KMS-11 (cell line): Measurements from ENCODE around the gene SMCHD1.
A peak's percentile ranks its signal among the peaks of the same experiment; 100 is the strongest.

Experiments
- H2AFZ ChIP-seq: fragments of 200-600 bp; sonication (generic); 2 replicates; pipeline ENCODE4 v1.6.1; 2016; ENCODE audit warnings: antibody characterized with exemption, mixed run types, low read depth
- H3K27ac ChIP-seq: fragments of 200-600 bp; sonication (generic); 2 replicates; pipeline ENCODE4 v1.6.1; 2016; ENCODE audit warnings: mild to moderate bottlenecking, mixed run types
- H3K27me3 ChIP-seq: fragments of 200-600 bp; sonication (generic); 2 replicates; pipeline ENCODE4 v1.6.1; 2017; ENCODE audit warnings: mild to moderate bottlenecking, low read depth, mixed run types, moderate library complexity; ENCODE audit not compliant: insufficient read depth
- H3K36me3 ChIP-seq: fragments of 200-600 bp; sonication (generic); 2 replicates; pipeline ENCODE4 v1.6.1; 2017; ENCODE audit warnings: mild to moderate bottlenecking, mixed run types; ENCODE audit not compliant: insufficient read depth
- H3K4me1 ChIP-seq: fragments of 200-600 bp; sonication (generic); 2 replicates; pipeline ENCODE4 v1.6.1; 2016; ENCODE audit warnings: mild to moderate bottlenecking, low read depth, mixed run types; ENCODE audit not compliant: poor library complexity, severe bottlenecking
- H3K4me2 ChIP-seq: fragments of 200-600 bp; sonication (generic); 2 replicates; pipeline ENCODE4 v1.7.0; 2016; ENCODE audit warnings: mild to moderate bottlenecking, mixed run types
- H3K4me3 ChIP-seq: fragments of 200-600 bp; sonication (generic); IDR thresholded peaks from 2 replicates; pipeline ENCODE4 v1.6.1; 2017; ENCODE audit warnings: low read depth, low read length, mixed read lengths; ENCODE audit not compliant: insufficient read depth
- H3K79me2 ChIP-seq: fragments of 200-600 bp; sonication (generic); 2 replicates; pipeline ENCODE4 v1.6.1; 2016; ENCODE audit warnings: low read depth, mixed run types; ENCODE audit not compliant: insufficient read depth
- H3K9ac ChIP-seq: fragments of 200-600 bp; sonication (generic); 2 replicates; pipeline ENCODE4 v1.6.1; 2016; ENCODE audit warnings: mild to moderate bottlenecking, mixed run types
- H4K20me1 ChIP-seq: fragments of 200-600 bp; sonication (generic); 2 replicates; pipeline ENCODE4 v1.6.1; 2016; ENCODE audit warnings: mild to moderate bottlenecking, mixed run types; ENCODE audit not compliant: insufficient read depth
- TF ChIP-seq, protein P1 (sequence below): fragments of 200-600 bp; sonication (generic); conservative IDR thresholded peaks from 2 replicates; pipeline ENCODE4 v1.6.1; 2017; ENCODE audit warnings: low read depth, mild to moderate bottlenecking, antibody characterized with exemption, low read length, moderate library complexity, mixed read lengths

SMCHD1 gene

DNA sequence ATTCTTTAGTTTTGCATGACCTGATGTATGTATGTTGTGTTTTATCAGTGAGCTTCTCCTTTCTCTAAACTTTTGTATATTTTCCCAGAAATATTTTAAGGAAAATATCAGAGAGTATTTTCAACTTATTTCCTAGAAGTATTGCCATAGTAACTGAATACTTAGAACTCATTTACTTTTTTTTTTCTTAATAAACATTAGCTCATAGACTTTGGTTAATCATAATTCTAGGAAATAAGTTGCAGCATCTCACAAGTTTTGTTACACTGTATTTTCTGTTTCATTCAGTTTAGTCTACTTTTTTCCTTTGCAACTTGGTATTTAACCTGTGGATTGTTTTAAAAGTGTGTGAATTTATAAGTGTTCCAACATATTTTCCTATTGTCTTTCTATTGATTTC is 27.5 kb downstream of the SMCHD1 start:
- no peak overlapping the region for H2AFZ ChIP-seq
- H3K4me2 ChIP-seq = no peak overlapping the region
- no peak overlapping the region for H3K9ac ChIP-seq
- H3K27me3 ChIP-seq = no peaks in the 10 kb centered on the region
- H3K4me3 ChIP-seq = no peak overlapping the region
- H3K79me2 ChIP-seq = peaks cover 56% of the 10 kb centered on the region; the same call in 1 of the 2 replicates
- TF ChIP-seq, protein P1, sequence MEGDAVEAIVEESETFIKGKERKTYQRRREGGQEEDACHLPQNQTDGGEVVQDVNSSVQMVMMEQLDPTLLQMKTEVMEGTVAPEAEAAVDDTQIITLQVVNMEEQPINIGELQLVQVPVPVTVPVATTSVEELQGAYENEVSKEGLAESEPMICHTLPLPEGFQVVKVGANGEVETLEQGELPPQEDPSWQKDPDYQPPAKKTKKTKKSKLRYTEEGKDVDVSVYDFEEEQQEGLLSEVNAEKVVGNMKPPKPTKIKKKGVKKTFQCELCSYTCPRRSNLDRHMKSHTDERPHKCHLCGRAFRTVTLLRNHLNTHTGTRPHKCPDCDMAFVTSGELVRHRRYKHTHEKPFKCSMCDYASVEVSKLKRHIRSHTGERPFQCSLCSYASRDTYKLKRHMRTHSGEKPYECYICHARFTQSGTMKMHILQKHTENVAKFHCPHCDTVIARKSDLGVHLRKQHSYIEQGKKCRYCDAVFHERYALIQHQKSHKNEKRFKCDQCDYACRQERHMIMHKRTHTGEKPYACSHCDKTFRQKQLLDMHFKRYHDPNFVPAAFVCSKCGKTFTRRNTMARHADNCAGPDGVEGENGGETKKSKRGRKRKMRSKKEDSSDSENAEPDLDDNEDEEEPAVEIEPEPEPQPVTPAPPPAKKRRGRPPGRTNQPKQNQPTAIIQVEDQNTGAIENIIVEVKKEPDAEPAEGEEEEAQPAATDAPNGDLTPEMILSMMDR = no peak
- peaks cover 23% of the 10 kb centered on the region for H3K4me1 ChIP-seq
- no peak overlapping the region for H3K27ac ChIP-seq
- no peaks in the 10 kb centered on the region; the same call in 1 of the 2 replicates for H4K20me1 ChIP-seq
- H3K36me3 ChIP-seq = no peaks in the 10 kb centered on the region

DNA sequence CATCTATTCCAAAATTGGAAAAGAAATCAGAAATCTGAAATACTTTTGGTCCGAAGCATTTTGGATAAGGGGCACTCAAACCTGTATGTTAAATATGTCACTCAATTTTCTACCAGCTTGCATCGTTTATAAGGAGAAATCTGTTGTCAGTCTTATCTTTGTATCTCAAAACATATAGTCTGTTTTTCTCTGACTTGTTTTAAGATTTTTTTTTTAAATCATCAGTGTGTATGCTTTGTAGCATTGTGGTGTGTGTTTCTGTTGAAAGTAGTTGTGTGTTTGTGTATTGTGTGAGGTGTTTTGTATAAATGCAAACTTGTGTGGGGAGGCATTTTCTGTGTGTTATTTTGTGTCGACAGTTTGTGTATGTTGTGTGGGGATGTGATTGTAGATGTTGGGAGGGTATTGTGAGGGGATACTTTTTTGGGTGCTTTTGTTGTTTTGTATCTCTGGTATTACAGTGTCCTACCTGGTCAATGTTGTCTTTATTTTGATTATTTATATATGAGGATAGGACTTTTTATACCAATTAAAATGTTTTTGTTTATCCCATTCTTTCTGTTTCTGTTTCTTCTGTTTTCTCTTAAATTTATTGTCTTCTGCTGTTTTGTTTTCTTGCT is 30.9 kb downstream of the SMCHD1 start:
- peaks cover 6% of the 10 kb centered on the region; the same call in 1 of the 2 replicates for H3K36me3 ChIP-seq
- H3K27me3 ChIP-seq = no peaks in the 10 kb centered on the region
- no peaks in the 10 kb centered on the region; the same call in 1 of the 2 replicates for H4K20me1 ChIP-seq
- H3K4me3 ChIP-seq = no peak overlapping the region
- H3K4me2 ChIP-seq = peak overlapping the region; percentile 19; the same call in 1 of the 2 replicates
- peaks cover 22% of the 10 kb centered on the region for H3K4me1 ChIP-seq
- H3K27ac ChIP-seq = no peak overlapping the region; the same call in 1 of the 2 replicates
- no peak overlapping the region for H3K9ac ChIP-seq
- H2AFZ ChIP-seq = no peak overlapping the region
- TF ChIP-seq, protein P1 = no peak
- peaks cover 60% of the 10 kb centered on the region; the same call in 1 of the 2 replicates for H3K79me2 ChIP-seq

DNA sequence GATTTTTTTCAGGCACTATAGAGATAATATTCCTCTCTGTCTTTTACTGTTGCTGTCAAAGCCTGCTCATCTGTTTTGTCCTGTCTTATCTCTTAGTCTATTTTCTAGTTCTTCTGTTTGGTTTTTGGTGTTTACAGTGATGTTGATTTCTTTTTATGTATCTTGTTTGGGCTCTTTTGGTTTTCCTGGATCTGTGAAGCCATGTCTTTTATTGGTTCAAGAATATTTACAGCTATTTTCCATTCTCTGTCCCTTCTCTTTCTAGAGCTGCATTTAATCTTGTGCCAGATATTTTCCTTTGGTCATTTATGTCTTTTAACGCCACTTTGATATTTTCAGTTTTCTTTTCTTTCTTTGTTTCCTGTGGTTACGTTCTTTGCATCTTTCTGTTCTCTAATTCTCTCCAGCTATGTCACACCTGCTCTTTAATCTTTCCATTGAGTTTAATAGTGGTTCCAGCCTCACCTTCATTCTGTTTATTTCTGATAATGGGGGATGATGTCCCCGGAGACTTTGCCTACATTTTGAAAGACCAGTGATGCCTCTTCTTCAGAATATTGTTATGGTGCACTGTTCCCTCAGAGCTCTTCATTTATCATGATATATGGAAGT is 32.0 kb downstream of the SMCHD1 start:
- TF ChIP-seq, protein P1 = no peak
- no peaks in the 10 kb centered on the region for H3K27me3 ChIP-seq
- H3K79me2 ChIP-seq = peaks cover 54% of the 10 kb centered on the region; the same call in 1 of the 2 replicates
- H3K4me2 ChIP-seq = peak overlapping the region; percentile 19; the same call in 1 of the 2 replicates
- no peak overlapping the region for H3K4me3 ChIP-seq
- peaks cover 6% of the 10 kb centered on the region; the same call in 1 of the 2 replicates for H3K36me3 ChIP-seq
- no peak overlapping the region for H3K9ac ChIP-seq
- peaks cover 22% of the 10 kb centered on the region for H3K4me1 ChIP-seq
- peak overlapping the region; percentile 41 for H3K27ac ChIP-seq
- H4K20me1 ChIP-seq = no peaks in the 10 kb centered on the region; the same call in 1 of the 2 replicates
- no peak overlapping the region for H2AFZ ChIP-seq

DNA sequence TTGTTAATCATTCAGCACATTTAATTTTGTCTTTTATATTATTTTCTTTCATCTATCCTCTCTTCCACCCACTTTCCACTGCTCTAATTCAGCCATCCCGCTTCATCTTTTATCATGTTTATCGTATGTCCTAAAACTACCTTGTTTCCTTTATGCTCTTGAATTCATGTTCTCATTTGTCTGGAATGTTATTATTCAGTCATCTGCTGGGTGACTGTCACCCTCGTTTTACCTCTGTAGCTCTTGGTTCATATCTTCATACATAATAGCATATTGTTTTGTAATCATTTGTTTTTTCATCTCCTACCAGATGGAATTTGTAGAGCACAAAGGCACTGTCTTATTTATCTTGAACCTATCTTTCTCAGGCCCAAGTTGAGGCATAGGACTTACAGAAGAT is 37.0 kb downstream of the SMCHD1 start:
- Histone ChIP-seq H2AFZ (no peak overlapping the region), H3K4me1 (peaks cover 12% of the 10 kb centered on the region), H3K4me2 (no peak overlapping the region), H3K79me2 (peaks cover 18% of the 10 kb centered on the region; the same call in 1 of the 2 replicates), H3K9ac (no peak overlapping the region), H3K27ac (no peak overlapping the region), H3K27me3 (no peaks in the 10 kb centered on the region), H4K20me1 (no peaks in the 10 kb centered on the region), H3K4me3 (no peak overlapping the region), H3K36me3 (peaks cover 11% of the 10 kb centered on the region; the same call in 1 of the 2 replicates)
- TF ChIP-seq, protein P1 = no peak
